ENCODE data around the gene BMI1.

The BMI1 gene

DNA sequence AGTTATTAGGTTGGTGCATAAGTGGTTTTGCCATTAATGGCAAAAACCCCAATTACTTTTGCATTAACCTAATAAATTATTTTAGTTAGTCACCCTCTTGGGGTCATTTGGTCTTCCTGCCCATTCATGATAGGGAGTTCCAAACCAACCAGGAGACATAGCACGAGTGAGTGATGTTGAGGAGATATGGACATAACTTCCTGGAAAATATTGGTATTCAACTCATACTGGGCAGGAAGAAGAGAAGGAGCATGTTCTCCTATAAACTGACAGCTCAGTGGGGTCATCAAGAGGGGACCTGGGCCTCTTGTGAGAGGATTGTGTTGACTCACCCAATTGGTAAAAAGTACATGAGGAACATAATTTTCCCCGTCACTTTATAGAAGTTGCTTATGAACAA lies 48.1 kb downstream of the BMI1 start:
- no peak for DNase-seq

GRCh38 chr10:22369434-22370072 lies 48.7 kb downstream of the BMI1 start:
- peak; percentile 90 for DNase-seq

DNA sequence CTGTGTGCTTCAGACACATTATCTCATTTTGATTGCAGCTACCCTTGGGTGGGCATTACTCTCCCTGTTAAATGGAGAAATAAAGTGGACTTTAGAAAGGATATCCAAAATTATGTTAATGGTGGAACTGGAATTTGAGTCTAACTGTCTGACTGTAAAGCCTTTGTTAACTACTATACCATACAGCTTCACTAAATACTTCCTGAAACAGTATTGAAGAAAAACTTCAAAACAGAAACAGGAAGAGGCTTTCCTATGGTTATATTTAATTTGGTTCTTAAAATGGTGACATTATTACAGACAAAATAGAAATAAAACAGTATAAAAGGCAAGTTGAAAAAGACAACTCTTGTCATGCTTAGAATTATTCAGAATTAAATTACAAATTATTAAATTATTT lies 49.4 kb downstream of the BMI1 start:
- no peak for DNase-seq

GRCh38 chr10:22372298-22372697 lies 51.4 kb downstream of the BMI1 start:
- DNase-seq, result no peak

DNA sequence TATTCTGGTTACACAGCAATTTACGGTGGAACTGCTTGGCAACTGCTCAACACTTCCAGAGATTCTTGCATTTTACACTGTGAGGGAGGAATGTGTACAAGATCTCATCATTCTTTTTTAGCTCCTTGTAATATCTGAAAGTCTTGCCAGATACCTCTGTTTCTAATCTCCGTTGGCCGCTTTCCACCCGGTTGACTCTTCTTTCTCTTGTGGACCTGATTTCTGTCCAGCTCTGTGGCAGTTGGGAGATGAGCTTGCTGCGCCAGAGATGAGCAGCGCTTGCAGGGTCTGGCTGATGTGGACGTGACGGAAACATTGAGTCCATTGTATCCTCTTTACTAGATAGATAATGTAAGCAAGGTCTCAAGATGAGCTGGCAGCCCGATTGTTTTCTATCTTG lies 52.0 kb downstream of the BMI1 start:
- DNase-seq, result no peak

DNA sequence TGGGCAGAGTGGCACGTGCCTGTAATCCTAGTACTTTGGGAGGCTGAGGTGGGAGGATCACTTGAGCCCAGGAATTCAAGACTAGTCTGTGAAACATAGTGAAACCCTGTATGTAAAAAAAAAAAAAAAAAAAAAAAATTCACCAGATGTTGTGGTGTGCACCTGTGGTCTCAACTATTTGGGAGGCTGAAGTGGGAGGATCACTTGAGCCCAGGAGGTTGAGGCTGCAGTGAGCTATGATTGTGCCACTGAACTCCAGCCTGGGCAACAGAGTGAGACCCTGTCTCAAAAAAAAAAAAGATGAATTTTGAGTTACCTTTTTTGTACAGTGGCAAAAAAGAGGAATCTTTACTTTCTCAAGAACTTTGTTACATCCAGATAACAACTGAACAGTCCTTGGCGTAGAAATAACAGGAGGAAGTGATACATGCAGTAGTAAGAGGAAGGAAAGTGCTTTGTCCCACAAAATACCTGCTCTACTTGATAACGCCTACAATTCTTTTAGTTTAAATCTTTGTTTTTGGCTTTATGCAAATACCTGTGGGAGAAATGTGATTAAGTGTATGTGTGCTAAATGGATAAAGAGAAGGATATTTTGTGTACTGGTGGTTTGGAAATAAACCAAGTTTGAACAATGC lies 53.7 kb downstream of the BMI1 start:
- no peak for DNase-seq

GRCh38 chr10:22379059-22379458 lies 58.2 kb downstream of the BMI1 start:
- DNase-seq, result no peak
